ENCODE results near the gene KCNK6.

Gene KCNK6

GRCh38 chr19:38319421-38320258 is at the start of gene KCNK6:
TSS of gene KCNK6 (plus strand) at chr19:38319845. CDS start at chr19:38319951, 106 bp downstream.
- H3K27ac ChIP-seq, result peak within 1 kb of the TSS; percentile 91
- no peak for TF ChIP-seq CTCF (conservative IDR thresholded peaks at IDR 0.05; ENCODE audit: low read depth)
- POLR2A ChIA-PET (ENCODE audit: low non-redundant PET), result interaction anchor here (0.7 to 1.5 kb wide), 2 partner anchors 16 to 69 kb away, joined by 4 to 9 read pairs; partner anchors contain the start of gene C19orf33
- CTCF ChIA-PET, result interaction anchor here (0.6 to 1.0 kb wide), 3 partner anchors 13 to 121 kb away, joined by 3 to 4 read pairs (median 3); no protein-coding TSS in a partner anchor
- no peak for DNase-seq (ENCODE audit: low spot score)

- ChIA-PET POLR2A (ENCODE audit: low non-redundant PET) (no interaction called here), CTCF (interaction anchor here (1.5 kb wide), 1 partner anchor 21 kb away, joined by 5 read pairs; no protein-coding TSS in a partner anchor)
Observed at GRCh38 chr19:38270587-38271167, 49.0 kb upstream of the KCNK6 start.

GRCh38 chr19:38273499-38273898 is 46.1 kb upstream of the KCNK6 start:
- TF ChIP-seq CTCF (conservative IDR thresholded peaks at IDR 0.05; ENCODE audit: low read depth), result no peak
- ChIA-PET POLR2A (ENCODE audit: low non-redundant PET) (no interaction called here), CTCF (interaction anchor here (0.6 kb wide), 1 partner anchor 62 kb away, joined by 4 read pairs; no protein-coding TSS in a partner anchor)
- no peak for DNase-seq (ENCODE audit: low spot score)
- H3K27ac ChIP-seq, result no peak overlapping the region

More at GRCh38 chr19:38270587-38271167, 49.0 kb upstream of the KCNK6 start:
- peak overlapping the region; percentile 17; the same call in 1 of the 2 replicates for H3K27ac ChIP-seq
- no peak for TF ChIP-seq CTCF (conservative IDR thresholded peaks at IDR 0.05; ENCODE audit: low read depth)
- DNase-seq (ENCODE audit: low spot score), result no peak

- ChIA-PET POLR2A (ENCODE audit: low non-redundant PET) (no interaction called here), CTCF (no interaction called here)
- no peak for DNase-seq (ENCODE audit: low spot score)
- H3K27ac ChIP-seq, result no peak overlapping the region
- TF ChIP-seq CTCF (conservative IDR thresholded peaks at IDR 0.05; ENCODE audit: low read depth), result no peak
Observed at GRCh38 chr19:38274739-38275138, 44.9 kb upstream of the KCNK6 start.

GRCh38 chr19:38276942-38277517 is 42.6 kb upstream of the KCNK6 start:
- ChIA-PET POLR2A (ENCODE audit: low non-redundant PET) (no interaction called here), CTCF (no interaction called here)
- no peak for DNase-seq (ENCODE audit: low spot score)
- no peak overlapping the region for H3K27ac ChIP-seq
- TF ChIP-seq CTCF (conservative IDR thresholded peaks at IDR 0.05; ENCODE audit: low read depth), result no peak

- no peak for TF ChIP-seq CTCF (conservative IDR thresholded peaks at IDR 0.05; ENCODE audit: low read depth)
- peak; percentile 45 for DNase-seq (ENCODE audit: low spot score)
- no peak overlapping the region for H3K27ac ChIP-seq
- ChIA-PET CTCF (no interaction called here), POLR2A (ENCODE audit: low non-redundant PET) (no interaction called here)
Observed at GRCh38 chr19:38277549-38277948, 42.1 kb upstream of the KCNK6 start.

Measured in RWPE1 (cell line).